Mononuclear cell (primary cell): ENCODE measurements around the gene FITM1. TPM values are rescaled to one million over a fixed set of nuclear protein-coding genes. Genes with fewer than 3 reads are reported as not detected.
"Not testable (repeated sequence)": the region's sequence is repeated elsewhere in the genome, so short reads cannot be mapped to it uniquely, and the experiment has no call there.

ENCODE experiments used
- H3K27me3 ChIP-seq: 2 replicates; pipeline ENCODE4 v1.6.0; 2011; ENCODE audit warnings: low read length, control low read depth; ENCODE audit not compliant: insufficient read depth
- H3K4me1 ChIP-seq: 2 replicates; pipeline ENCODE4 v1.5.1; 2011; ENCODE audit warnings: mild to moderate bottlenecking, low read length, control low read depth; ENCODE audit not compliant: insufficient read depth
- H3K4me3 ChIP-seq: 2 replicates; pipeline ENCODE4 v1.5.1; 2011; ENCODE audit warnings: mild to moderate bottlenecking, low read length, moderate library complexity
- H3K9me3 ChIP-seq: 2 replicates; pipeline ENCODE4 v1.5.1; 2011; ENCODE audit warnings: low read depth, mild to moderate bottlenecking, control low read depth, low read length
- total RNA-seq: library from RNA; depleted of rRNA; stranded (reverse); fragments of >200 nt; gene quantifications from one replicate; pipeline ENCODE4 v1.2.3, GENCODE V29; 2012

The FITM1 gene
- total RNA-seq, 1 donor, result 0.42 TPM

DNA sequence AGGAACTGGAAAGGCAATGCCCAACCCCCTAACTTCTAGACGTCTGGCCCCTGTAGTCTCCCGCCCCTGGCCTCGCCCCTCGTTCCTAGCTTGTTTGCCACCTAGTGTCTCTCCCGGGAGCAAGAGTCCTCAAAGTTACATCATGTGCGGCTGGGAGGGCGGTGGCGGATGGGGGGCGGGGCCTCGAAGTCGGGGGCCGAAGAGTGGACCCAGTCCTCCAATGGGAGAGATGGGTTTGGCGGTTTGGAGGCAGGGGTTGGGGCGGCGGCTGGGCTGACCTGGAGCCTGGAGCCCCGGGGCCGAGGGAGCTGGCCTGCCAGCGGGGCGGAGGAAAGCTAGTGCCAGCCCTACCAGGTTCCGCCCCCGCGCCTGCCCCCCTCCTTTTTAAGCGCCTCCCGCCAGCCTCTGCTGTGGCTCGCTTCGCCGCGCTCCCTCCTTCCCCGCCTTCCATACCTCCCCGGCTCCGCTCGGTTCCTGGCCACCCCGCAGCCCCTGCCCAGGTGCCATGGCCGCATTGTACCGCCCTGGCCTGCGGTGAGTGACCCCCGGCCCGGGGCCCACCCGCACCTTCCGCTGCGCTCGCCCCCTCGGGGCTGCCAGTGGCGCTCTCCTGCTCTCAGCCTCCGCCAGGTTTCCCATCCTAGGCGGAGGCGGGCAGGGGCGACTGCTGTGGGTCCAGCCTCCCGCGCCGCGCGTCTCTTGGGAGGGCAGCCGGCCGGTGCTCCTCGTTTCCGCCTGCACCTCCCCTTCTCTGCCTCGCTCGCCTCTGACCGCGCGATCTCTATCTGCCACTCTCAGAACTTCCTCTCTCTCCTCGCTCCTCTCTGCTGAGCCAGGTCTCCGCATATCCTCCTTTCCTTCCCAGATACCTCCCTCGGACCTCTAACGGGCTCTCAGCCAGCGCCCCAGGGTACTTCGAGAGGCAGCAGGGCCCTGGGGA is 36.3 kb upstream of the FITM1 start, which contains the start of gene PCK2:
Gene PCK2, plus strand, starts transcription at position 411 of the 940 bp plus-strand sequence. Its CDS starts 95 bp downstream, at position 506.
- Histone ChIP-seq H3K27me3 (no peaks in the 10 kb centered on the region), H3K9me3 (no peaks in the 10 kb centered on the region), H3K4me1 (peaks cover 52% of the 10 kb centered on the region), H3K4me3 (peak within 1 kb of the TSS; percentile 83)

DNA sequence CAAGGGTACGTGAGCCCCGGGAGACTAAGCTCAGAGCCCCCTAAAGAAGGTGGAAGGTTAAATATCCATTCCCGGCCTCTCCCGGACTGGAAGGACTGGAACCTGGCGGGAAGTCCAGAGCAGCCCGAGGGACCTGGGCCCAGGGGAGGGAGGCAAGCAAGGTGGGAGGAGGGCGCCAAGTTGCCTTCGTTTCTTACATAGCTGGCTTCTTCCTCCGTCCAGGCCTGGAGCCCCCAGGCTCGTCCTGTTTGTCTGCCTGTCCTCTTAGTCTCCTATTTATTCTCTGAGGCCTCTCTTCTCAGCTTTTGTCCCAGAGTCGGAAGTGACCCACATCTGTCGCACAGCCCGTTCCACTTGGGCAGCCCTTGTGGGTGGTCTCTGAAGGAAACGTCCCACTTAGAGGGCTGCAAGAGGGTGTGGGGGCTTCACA is 35.6 kb upstream of the FITM1 start:
- Histone ChIP-seq H3K4me3 (peak overlapping the region; percentile 83), H3K27me3 (no peaks in the 10 kb centered on the region), H3K9me3 (no peaks in the 10 kb centered on the region), H3K4me1 (peaks cover 58% of the 10 kb centered on the region)

DNA sequence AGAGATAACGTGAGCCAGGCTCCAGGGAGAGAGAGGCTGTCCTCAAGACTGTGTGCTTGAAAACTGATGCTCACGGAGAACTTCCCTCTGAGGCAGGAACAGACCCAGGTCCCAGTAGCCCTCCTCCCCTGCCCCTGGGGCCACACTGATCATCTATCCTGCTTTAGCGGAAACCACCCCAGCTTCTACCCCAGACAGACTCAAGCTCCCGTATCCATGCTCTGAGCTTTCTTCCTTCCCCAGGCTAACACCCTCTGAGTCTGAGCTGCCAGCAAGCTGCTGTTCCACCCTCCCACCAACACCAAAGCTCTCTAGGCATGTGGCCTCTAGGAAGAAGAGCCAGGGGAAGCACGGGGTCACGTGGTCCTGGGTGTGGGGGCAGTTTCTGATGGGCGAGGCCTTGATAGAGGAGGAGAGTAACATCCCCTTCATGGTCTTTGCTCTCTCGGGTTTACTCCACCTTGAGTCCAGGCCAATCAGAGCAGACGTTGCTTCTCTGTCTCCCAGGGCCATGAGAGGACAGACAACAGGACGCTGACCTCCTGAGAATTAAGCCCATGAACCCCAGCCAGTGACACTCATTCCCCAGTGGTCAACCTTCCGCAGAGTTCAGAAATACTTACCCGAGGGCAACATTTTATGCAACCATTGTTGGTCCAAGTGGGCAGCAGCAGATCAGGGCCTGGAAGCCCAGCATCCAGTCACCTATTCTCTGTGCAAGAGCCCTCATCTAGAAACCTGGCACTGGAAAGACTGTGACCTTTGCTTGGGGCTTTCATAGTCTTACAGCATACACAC is 35.0 kb upstream of the FITM1 start:
- peak overlapping the region; percentile 83 for H3K4me3 ChIP-seq
- H3K4me1 ChIP-seq, result peaks cover 59% of the 10 kb centered on the region
- H3K27me3 ChIP-seq, result no peaks in the 10 kb centered on the region
- no peaks in the 10 kb centered on the region for H3K9me3 ChIP-seq

DNA sequence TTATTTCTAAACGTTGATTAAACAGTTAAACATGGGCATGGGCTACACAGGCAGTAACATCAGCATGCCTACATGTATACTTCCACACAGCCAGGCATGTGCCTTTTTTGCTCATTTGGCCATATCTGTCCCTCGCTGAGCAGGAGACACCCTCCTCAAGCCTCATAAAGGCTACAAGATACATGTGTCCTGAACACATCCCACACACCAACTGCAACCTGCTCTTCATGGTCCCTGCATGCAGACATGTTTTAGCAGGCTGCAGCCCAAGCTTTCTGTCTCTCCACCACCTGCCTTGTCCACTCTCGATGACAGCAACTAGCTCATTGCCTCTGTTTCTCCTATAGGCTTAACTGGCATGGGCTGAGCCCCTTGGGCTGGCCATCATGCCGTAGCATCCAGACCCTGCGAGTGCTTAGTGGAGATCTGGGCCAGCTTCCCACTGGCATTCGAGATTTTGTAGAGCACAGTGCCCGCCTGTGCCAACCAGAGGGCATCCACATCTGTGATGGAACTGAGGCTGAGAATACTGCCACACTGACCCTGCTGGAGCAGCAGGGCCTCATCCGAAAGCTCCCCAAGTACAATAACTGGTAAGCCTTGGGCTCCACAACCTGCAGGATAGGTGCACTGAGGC is 33.8 kb upstream of the FITM1 start:
- Histone ChIP-seq H3K4me1 (peaks cover 53% of the 10 kb centered on the region), H3K4me3 (no peak overlapping the region), H3K27me3 (no peaks in the 10 kb centered on the region), H3K9me3 (no peaks in the 10 kb centered on the region)

DNA sequence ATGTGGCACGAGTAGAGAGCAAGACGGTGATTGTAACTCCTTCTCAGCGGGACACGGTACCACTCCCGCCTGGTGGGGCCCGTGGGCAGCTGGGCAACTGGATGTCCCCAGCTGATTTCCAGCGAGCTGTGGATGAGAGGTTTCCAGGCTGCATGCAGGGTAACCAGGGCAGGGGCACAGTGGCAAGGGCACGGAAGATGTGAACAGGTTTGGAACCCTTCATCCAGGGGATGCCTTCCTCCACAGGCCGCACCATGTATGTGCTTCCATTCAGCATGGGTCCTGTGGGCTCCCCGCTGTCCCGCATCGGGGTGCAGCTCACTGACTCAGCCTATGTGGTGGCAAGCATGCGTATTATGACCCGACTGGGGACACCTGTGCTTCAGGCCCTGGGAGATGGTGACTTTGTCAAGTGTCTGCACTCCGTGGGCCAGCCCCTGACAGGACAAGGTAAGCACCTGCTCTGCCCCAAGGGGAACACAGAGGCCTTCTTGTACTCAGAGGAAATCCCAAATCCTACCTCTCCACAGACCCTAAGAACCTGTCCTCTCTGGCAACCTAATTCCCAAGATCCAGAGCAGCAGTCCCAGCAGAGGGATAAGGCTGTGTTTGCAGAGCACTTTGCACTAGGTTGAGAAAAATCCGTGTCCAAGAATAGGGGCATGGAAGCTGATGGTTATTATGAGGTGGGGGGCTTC is 32.1 kb upstream of the FITM1 start:
- H3K27me3 ChIP-seq, result no peaks in the 10 kb centered on the region

DNA sequence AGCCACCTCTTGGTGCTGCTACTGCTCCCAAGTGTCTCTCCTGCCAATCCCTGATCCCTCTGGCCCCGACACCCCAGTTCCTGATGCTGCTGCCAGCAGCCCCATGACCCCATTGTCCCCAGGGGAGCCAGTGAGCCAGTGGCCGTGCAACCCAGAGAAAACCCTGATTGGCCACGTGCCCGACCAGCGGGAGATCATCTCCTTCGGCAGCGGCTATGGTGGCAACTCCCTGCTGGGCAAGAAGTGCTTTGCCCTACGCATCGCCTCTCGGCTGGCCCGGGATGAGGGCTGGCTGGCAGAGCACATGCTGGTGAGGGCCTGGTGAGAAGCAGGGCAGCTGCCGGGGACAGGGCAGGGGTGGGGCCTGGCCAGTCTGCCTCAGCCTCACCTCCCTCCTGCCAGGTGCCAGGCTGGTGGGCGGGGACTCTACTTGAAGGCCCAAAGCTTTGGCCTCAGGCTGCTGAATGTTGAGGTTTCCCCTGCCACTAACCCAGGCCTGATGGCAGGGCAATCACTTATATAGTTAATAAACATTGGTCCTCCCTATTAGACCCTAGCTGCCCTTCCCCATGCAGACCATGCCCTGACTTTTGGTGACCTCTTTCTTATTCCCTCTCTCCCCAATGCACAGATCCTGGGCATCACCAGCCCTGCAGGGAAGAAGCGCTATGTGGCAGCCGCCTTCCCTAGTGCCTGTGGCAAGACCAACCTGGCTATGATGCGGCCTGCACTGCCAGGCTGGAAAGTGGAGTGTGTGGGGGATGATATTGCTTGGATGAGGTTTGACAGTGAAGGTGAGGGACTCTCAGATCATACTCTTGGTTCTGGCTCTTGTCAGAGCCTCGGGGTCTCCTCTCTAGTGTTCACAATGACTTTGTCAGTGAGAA is 31.3 kb upstream of the FITM1 start:
- Histone ChIP-seq H3K4me1 (peaks cover 33% of the 10 kb centered on the region), H3K9me3 (no peaks in the 10 kb centered on the region), H3K27me3 (no peaks in the 10 kb centered on the region), H3K4me3 (no peak overlapping the region)

More for the DNA sequence above, 32.1 kb upstream of the FITM1 start:
- Histone ChIP-seq H3K4me1 (peaks cover 38% of the 10 kb centered on the region), H3K9me3 (no peaks in the 10 kb centered on the region), H3K4me3 (no peak overlapping the region)

DNA sequence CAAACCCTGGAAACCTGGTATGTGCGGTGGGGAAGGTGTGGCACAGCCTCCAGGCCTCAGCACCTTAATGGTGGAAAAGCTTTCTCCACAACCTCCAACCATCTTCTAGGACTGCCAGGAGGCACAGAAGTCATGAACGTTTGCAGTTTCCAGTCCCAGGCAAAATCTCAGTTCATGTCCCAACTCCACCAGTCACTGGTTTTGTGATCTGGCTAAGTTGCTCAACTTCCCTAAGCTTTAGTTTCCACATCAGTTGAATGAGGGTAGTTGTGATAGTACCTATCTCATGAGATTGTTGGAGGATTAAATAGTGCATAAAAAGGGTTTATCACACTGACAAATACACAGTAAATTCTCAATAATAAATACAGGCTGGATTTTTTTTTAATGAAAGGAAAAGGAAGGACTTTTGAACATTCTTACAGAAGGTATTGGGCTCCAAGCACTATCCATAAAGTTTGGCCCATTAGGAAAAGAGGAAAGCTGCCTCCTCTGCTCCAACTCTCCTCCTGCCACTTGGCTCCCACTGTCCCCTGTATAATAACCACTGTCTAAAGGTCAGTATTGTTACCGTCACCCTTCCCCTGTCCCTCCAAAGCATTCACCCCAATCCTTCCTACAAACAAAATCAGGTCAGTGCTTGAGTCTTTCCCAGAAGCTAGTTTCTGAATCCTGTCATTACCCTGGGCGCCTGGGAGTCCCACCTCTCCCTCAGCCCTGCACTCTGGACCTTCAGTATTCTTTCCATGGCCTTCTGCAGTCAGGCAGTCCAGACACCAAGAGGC is 30.1 kb upstream of the FITM1 start:
- no peak overlapping the region for H3K4me3 ChIP-seq
- no peaks in the 10 kb centered on the region for H3K9me3 ChIP-seq
- peaks cover 24% of the 10 kb centered on the region for H3K4me1 ChIP-seq
- no peaks in the 10 kb centered on the region for H3K27me3 ChIP-seq

DNA sequence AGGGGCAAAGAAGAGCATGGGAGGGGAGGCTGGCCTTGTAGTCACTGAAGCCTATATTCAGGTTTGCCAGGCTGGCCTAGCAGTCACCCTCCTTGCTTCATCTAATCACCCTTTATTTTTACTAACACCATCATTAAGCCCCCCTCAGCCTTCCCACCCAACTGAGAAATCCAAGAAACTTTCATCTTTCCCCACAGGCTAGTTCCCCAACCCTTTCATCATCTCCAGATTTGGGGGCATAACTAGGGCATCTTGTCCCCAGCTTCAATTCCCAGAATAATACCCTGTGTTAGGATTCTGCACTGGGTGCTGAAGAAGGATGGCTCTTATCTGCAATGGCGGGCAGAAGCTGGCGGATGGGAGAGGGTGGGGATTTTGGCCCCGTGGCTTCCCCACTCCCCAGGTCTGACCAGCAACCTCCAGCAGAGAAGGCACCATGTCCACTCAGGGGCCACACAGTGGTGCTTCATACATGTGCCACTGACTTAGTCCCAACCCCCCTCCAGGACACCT is 29.4 kb upstream of the FITM1 start:
- no peaks in the 10 kb centered on the region for H3K27me3 ChIP-seq
- peaks cover 17% of the 10 kb centered on the region for H3K4me1 ChIP-seq
- no peak overlapping the region for H3K4me3 ChIP-seq
- H3K9me3 ChIP-seq, result no peaks in the 10 kb centered on the region

DNA sequence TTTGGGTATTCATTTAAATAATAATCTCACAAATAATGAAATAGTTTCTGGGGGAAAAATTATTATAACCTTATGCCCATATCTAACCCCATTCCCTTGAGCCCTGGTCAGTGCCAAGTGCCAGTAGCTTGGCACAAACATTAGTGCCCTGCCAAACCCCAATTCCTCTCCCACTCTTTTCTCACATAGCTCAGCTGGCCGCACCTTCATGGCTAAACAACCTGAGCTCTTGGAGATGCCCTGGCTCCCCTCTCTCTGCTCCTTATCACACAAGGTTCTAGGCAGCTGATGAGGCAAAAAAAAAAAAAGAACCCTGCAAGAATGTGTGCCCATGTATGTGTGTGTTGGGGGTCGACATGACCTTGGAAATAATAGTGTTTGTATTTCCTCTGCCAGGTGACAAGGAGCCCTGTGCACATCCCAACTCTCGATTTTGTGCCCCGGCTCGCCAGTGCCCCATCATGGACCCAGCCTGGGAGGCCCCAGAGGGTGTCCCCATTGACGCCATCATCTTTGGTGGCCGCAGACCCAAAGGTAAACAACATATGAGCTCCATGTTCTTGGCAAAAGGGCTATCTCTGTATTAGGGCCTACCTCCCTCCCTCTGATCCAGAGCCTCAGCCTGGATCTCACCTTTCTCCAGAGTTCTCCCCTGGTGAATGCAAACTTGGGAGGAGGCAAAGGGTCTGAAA is 28.0 kb upstream of the FITM1 start:
- peaks cover 17% of the 10 kb centered on the region for H3K4me1 ChIP-seq
- no peak overlapping the region for H3K4me3 ChIP-seq
- H3K9me3 ChIP-seq, result no peaks in the 10 kb centered on the region
- no peaks in the 10 kb centered on the region for H3K27me3 ChIP-seq

DNA sequence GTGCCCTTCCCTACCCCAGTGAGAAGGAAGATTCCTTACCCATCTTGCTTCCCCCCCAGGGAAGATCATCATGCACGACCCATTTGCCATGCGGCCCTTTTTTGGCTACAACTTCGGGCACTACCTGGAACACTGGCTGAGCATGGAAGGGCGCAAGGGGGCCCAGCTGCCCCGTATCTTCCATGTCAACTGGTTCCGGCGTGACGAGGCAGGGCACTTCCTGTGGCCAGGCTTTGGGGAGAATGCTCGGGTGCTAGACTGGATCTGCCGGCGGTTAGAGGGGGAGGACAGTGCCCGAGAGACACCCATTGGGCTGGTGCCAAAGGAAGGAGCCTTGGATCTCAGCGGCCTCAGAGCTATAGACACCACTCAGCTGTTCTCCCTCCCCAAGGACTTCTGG is 27.0 kb upstream of the FITM1 start:
- Histone ChIP-seq H3K9me3 (no peaks in the 10 kb centered on the region), H3K4me1 (peaks cover 22% of the 10 kb centered on the region), H3K4me3 (no peak overlapping the region), H3K27me3 (no peaks in the 10 kb centered on the region)

DNA sequence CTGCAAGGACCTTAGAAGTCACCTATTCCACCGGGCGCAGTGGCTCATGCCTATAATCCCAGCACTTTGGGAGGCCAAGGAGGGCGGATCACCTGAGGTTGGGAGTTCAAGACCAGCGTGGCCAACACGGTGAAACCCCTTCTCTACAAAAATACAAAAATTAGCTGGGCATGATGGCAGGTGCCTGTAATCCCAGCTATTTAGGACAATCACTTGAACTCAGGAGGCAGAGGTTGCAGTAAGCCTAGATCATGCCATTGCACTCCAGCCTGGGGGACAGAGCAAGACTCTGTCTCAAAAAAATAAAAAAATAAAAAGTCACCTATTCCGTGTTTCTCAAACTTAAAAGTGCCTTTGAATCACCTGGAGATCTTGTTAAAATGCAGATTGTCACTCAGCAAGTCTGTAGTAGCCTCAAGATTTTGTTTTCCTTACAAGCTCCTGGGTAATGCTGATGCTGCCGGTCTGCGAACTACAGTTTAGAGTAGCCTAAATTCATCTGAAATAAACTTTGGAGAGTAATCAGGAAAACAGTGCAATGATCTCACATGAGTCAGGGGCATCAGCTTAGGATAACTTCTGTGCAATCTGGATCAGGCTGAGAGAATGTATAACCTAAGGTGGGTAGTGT is 24.7 kb upstream of the FITM1 start:
- peaks cover 19% of the 10 kb centered on the region for H3K4me1 ChIP-seq
- not testable (repeated sequence) for H3K4me3 ChIP-seq, H3K27me3 ChIP-seq, H3K9me3 ChIP-seq

DNA sequence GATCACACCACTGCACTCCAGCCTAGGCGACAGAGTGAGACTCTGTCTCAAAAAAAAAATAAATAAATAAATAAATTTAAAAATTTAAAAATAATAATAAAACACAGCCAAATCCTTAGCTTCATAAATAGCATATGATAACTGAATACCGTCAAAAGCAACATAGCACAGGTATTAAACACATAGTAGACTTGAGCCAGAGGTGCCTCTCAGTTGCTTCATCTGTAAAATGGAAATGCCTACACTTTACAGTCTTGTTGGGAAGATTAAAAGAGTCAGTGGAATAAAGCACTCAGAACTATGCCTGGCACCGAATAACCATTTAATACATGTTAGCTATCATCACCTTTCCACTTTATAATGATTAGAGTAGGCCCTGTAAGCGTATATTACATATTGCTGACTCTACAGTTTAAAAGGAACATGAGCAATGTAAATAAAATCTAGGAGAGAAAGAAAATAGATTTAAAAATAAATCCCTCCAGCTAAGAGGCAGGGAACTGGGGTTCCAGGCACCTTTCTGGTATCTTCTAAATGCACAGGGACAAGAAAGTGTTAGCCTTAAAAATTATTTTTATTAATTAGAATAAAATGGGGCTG is 23.7 kb upstream of the FITM1 start:
- H3K4me3 ChIP-seq, result no peak overlapping the region
- no peaks in the 10 kb centered on the region for H3K27me3 ChIP-seq
- H3K4me1 ChIP-seq, result peaks cover 19% of the 10 kb centered on the region
- H3K9me3 ChIP-seq, result no peaks in the 10 kb centered on the region
